GM10266 (cell line): ENCODE results near the gene CCNL2.

ENCODE experiments used
- DNase-seq: peaks from one replicate; pipeline ENCODE4 v3.0.0; 2012; ENCODE audit errors: extremely low spot score
- TF ChIP-seq, protein P1 (sequence below): IDR thresholded peaks from 2 replicates; pipeline ENCODE4 v1.5.1; 2012; ENCODE audit warnings: mild to moderate bottlenecking, low read depth; ENCODE audit not compliant: control insufficient read depth, insufficient read depth; ENCODE audit errors: missing control alignments

CCNL2 gene

DNA sequence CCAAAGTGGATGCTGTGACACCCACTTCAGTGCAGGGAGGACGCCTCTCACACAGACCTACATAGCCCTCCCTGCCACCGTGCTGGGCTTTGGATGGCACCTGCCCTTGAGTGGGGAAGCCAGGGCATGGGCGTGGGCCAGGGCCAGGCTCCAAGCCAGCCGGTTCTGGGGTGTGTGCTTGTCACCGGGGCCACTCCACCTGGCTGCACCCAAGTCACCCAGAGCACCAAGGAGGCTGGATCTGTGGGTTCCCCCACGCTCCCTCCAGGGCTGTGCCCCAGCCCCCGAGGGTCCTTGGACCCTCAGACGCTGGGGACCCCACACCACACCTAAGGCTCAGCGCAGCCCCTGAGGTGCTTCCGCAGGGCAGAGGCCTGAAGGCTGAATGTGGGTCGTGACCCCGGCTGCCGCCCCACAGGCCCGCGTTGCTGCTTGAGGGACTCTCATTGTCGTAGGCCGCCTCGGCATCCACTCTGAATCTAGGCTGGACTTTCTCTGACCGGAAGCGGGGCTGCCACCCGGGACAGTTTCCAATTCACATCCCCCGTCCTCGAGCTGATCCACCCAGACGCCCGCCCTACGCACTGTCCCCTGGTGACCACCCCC is 42.2 kb downstream of the CCNL2 start:
- TF ChIP-seq, protein P1, sequence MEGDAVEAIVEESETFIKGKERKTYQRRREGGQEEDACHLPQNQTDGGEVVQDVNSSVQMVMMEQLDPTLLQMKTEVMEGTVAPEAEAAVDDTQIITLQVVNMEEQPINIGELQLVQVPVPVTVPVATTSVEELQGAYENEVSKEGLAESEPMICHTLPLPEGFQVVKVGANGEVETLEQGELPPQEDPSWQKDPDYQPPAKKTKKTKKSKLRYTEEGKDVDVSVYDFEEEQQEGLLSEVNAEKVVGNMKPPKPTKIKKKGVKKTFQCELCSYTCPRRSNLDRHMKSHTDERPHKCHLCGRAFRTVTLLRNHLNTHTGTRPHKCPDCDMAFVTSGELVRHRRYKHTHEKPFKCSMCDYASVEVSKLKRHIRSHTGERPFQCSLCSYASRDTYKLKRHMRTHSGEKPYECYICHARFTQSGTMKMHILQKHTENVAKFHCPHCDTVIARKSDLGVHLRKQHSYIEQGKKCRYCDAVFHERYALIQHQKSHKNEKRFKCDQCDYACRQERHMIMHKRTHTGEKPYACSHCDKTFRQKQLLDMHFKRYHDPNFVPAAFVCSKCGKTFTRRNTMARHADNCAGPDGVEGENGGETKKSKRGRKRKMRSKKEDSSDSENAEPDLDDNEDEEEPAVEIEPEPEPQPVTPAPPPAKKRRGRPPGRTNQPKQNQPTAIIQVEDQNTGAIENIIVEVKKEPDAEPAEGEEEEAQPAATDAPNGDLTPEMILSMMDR, result no peak
- DNase-seq, result no peak

DNA sequence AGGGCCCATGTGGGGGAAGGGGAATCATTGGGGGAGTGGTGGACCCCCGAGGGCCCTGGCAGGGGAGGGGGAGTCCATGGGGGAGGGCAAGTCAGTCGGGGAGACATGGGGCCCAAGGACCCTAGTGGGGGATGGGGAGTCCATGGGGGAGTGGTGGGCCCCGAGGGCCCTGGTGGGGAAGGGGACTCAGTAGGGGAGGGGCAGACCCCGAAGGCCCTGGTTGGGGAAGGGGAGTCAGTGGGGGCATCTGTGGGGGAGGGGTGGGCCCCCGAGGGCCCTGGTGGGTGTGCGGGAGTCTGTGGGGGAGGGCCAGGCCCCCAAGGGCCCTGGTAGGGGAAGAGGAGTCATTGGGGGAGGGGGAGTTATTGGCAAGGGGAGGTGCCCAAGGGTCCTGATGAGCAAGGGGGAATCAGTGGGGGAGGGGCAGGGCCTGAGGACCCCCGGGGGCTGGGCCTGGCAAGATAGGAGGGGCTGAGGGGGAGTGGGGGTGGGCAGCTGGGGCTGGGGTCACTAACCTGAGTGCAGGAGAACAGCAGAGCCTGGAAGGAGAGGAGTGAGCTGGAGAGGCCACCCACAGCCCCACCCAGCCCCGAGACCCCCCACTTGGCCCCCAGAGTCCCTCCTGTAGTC is 42.9 kb downstream of the CCNL2 start:
- DNase-seq, result no peak
- TF ChIP-seq, protein P1, result no peak

DNA sequence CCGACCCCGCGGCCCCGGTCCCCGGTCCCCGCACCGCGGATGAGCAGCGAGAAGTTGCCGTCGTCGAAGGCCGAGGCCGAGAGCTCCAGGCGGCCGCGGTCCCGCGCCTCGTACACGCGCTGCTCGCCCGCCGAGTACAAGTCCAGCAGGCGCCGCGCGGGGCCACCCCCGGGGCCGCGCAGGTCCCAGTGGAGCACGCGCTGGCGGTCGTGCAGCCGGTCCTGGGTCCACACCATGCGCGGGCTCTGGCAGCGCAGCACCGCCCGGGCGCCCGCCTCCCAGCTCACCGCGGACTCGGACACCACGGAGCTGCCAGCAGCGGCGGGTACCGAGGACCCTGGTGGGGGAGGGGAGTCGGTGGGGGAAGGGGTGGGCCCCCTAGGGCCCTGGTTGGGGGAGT is 43.7 kb downstream of the CCNL2 start:
- TF ChIP-seq, protein P1, result no peak
- no peak for DNase-seq

DNA sequence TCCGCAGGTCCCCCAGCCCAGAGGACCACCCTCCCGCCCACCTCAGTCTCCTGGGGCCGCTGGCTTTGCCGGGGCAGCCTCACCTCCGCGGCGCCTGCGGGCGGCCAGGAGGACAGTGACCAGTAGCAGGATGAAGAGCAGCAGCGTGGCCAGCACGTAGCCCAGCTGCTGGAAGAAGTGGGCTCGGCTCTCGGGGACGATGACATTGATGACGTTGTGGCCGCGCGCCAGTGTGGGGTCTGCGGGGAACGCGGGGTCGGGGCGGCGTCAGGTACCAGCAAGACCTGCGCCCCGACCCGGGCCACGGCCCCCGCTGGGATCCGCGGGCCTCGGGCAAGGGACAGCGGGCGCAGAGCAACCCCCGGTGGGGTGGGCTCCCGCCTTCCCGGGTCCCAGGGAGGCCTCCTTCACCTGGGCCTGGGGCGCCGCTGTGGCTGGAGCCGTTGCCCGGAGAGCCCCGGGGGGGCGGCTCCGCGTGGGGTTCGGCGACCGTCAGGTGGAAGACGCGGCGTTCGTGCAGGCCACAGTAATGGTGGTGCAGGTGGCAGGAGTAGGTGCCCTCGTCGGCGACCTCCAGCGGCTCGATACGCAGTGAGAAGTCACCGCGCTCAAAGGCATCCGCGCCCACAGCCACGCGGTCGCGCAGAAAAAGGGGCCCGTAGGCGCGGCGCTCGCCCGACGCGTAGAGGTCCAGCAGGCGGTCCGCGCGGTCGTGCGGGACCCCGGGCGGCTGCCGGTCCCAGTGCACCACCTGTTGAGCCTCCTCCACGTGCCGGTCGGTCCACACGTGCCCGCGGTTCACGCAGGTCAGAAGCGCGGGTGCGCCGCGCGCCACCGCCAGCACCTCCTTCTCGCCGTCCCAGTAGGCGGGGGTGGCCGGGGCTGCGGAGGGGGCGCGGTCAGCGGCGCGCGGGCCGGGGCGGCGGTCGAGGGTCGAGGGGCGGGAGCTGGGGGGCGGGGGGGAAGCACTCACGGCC is 44.6 kb downstream of the CCNL2 start:
- DNase-seq, result no peak
- TF ChIP-seq, protein P1, result no peak

DNA sequence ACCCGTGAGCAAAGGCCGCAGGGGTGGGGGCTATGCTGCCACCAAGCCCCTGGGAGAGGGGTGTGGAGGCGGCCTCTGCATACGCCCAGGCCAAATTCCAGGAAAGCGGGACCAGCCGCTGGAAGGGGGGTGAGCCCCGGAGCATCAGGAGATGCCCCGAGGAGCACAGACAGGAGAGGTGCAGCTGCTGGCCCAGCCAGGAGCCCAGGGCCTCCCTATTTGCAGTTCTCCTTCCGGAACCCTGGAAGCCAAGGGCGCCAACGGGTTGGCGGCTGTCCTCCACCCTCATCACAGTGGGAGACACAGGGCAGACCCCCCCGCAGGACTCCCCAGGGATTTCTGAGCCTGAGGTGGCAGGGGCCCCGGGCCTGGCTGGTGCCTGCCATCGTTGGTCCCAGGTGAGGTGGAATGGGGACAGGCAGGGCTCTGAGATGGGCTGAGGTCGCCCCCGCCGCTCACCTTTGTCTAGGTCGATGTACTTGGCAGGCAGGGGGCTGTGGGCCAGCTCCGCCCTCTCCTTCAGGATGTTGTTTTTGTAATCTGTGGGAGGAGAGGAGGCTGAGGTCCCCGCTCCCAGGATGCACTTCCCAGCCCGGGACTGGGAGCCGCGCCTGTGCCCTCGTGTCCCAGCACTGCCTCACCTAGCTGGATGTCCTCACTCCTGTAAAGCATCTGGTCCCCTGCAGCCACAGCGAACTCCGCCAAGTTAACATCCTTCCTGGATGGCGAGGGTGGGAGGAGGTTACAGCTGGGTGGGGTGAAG is 45.6 kb downstream of the CCNL2 start:
- DNase-seq, result no peak

DNA sequence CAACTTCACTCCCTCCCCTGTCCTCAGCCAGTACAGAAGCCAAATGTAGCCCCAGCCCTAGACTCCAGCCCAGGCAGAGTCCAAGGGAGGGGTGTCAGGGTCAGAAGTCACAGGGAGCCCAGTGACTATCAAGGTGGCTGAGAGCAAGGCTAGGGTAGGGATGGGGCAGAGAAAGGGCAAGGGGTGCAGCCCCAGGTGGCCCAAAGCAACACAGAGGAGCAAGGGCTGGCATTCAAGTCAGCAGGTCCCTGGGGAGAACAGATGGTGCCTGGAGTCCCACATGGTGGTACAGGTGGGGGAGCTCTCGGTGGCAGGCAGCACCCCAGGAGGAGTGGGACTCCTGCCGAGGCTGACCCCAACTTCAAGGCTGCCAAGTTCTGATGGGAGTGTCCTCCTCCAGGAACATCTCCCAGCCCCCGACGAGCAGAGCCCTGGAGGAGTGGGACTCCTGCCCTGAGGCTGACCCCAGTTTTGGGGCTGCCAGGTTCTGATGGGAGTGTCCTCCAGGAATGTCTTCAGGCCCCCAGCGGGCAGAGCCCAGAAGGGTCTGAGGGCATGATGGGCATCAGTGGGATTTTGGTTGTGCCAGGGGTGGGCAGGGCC is 46.2 kb downstream of the CCNL2 start:
- no peak for DNase-seq
- TF ChIP-seq, protein P1, result no peak

More for the DNA sequence above, 45.6 kb downstream of the CCNL2 start:
- TF ChIP-seq, protein P1, result no peak
